Measurements from ENCODE around the gene BANP. TPM values are rescaled to one million over a fixed set of nuclear protein-coding genes. Genes with fewer than 3 reads are reported as not detected.

BANP gene
- total RNA-seq, 1 experiment from 2014 or later = 34.5 TPM

DNA sequence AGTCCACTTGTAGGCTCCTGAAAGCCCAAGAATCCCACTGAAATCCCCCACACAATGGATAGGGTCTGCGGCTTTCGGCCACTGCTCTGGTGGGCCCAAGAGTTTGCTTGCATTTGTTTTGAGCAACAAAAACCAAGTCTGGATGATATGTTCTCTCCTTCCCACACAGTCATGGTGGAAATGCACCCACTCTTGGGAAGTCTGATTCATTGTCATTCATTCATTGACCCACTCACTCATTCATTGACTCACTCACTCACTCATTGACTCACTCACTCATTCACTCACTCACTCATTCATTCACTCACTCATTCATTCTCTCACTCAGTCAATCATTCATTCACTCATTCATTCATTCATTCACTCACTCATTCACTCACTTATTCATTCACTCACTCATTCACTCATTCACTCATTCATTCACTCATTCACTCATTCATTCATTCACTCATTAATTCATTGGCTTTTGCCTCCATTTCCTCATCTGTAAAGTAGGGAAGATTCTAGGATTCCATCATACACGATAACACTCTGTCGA, 12.8 kb upstream of the BANP start (continued):
- TF ChIP-seq, protein P1, sequence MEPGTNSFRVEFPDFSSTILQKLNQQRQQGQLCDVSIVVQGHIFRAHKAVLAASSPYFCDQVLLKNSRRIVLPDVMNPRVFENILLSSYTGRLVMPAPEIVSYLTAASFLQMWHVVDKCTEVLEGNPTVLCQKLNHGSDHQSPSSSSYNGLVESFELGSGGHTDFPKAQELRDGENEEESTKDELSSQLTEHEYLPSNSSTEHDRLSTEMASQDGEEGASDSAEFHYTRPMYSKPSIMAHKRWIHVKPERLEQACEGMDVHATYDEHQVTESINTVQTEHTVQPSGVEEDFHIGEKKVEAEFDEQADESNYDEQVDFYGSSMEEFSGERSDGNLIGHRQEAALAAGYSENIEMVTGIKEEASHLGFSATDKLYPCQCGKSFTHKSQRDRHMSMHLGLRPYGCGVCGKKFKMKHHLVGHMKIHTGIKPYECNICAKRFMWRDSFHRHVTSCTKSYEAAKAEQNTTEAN (CRISPR knock-in tag; IDR thresholded peaks at IDR 0.05) = no peak
- TF ChIP-seq JUN (CRISPR knock-in tag; IDR thresholded peaks at IDR 0.05) = no peak
- TF ChIP-seq SOX15 (CRISPR knock-in tag; IDR thresholded peaks at IDR 0.05) = no peak
- no peak for TF ChIP-seq IRF2 (CRISPR knock-in tag; IDR thresholded peaks at IDR 0.05; ENCODE audit: borderline replicate concordance, low read depth)

DNA sequence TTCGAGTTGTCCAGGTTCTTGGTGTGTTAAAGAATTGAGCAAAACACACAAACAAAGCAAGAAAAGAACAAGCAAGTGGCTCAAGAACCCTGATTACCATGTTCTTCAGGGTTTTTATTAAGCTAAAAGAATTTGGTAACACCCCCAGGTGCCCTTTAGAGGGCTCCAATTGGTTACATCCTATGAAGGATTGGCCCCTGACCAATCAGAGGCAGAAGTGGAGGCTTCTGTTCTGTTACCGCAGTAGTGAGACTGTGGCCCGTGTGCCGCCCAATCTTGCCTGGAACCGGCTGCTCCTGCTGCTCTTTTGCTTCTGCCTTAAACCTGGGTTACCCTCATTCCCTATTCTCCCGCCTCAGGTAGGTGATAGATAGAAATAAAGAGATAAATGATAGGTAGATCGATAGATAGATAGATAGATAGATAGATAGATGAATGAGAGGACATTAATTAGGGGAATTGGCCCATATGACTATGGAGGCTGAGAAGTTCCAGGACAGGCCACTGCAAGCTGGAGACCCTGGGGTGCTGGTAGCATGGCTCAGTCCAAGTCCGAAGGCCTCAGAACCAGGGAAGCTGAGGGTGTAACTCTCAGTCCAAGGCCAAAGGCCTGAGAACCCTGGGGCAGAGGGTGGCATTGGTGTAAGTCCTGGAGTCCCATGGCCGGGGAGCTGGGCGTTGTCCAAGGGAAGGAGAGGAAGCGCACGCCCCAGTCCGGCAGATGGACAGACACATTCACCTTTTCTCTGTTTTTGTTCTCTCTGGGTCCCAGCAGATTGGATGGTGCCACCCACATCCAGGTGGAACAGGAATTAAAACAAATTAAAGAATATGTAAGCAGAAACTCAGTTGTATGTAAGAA, 11.4 kb upstream of the BANP start:
- ChIA-PET POLR2A (no interaction called here), CTCF (interaction anchor here (0.7 kb wide), 1 partner anchor 13 kb away, joined by 4 read pairs; no protein-coding TSS in a partner anchor)
- Mint-ChIP-seq H3K4me1 (peaks cover 1% of the 10 kb centered on the region), H3K4me3 (no peak overlapping the region), H3K27me3 (ENCODE audit: low read depth) (no peaks in the 10 kb centered on the region), H3K27ac (no peak overlapping the region), H3K36me3 (no peaks in the 10 kb centered on the region), H3K9me3 (peaks cover 9% of the 10 kb centered on the region)
- DNase-seq (ENCODE audit: low spot score) (no peak), ATAC-seq (peak; percentile 90)
- TF ChIP-seq, protein P2, sequence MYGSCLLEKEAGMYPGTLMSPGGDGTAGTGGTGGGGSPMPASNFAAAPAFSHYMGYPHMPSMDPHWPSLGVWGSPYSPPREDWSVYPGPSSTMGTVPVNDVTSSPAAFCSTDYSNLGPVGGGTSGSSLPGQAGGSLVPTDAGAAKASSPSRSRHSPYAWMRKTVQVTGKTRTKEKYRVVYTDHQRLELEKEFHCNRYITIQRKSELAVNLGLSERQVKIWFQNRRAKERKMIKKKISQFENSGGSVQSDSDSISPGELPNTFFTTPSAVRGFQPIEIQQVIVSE (CRISPR knock-in tag; IDR thresholded peaks at IDR 0.05; ENCODE audit: borderline replicate concordance) = no peak
- TF ChIP-seq NFYB (CRISPR knock-in tag; conservative IDR thresholded peaks at IDR 0.05; ENCODE audit: low read depth) = peak; percentile 69

DNA sequence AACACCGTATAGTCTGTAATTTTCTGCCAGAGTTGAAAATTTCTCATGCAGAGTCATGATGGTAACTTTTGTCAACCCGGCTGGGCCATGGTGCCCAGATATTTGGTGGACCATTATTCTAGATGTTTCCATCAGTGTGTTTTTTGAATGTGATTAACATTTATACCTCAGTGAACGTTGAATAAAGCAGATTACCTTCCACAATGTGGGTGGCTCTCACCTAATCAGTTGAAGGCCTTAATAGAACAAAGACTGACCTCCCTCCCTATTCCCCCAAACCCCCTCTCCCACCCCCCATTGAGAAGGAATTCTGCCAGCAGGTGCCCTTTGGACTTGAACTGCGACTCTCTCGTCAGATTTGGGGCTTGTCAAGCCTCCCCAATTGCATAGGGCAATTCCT, 8.6 kb upstream of the BANP start:
- H3K9me3 Mint-ChIP-seq = peaks cover 9% of the 10 kb centered on the region

More for the DNA sequence above, 8.6 kb upstream of the BANP start:
- Mint-ChIP-seq H3K27ac (no peak overlapping the region), H3K27me3 (ENCODE audit: low read depth) (no peaks in the 10 kb centered on the region), H3K4me3 (no peak overlapping the region), H3K36me3 (no peaks in the 10 kb centered on the region), H3K4me1 (peaks cover 22% of the 10 kb centered on the region)
- ChIA-PET CTCF (no interaction called here), POLR2A (no interaction called here)
- no peak for ATAC-seq
- DNase-seq (ENCODE audit: low spot score) = no peak
- TF ChIP-seq JUN (CRISPR knock-in tag; IDR thresholded peaks at IDR 0.05) (no peak), ZNF232 (CRISPR knock-in tag; IDR thresholded peaks at IDR 0.05) (no peak), GRHL2 (CRISPR knock-in tag; IDR thresholded peaks at IDR 0.05; ENCODE audit: insufficient replicate concordance, severe bottlenecking) (no peak), ATF1 (CRISPR knock-in tag; IDR thresholded peaks at IDR 0.05) (no peak), CREB1 (CRISPR knock-in tag; IDR thresholded peaks at IDR 0.05) (no peak), SP1 (CRISPR knock-in tag; conservative IDR thresholded peaks at IDR 0.05) (no peak), ZNF423 (CRISPR knock-in tag; IDR thresholded peaks at IDR 0.05) (no peak)
- TF ChIP-seq, protein P3, sequence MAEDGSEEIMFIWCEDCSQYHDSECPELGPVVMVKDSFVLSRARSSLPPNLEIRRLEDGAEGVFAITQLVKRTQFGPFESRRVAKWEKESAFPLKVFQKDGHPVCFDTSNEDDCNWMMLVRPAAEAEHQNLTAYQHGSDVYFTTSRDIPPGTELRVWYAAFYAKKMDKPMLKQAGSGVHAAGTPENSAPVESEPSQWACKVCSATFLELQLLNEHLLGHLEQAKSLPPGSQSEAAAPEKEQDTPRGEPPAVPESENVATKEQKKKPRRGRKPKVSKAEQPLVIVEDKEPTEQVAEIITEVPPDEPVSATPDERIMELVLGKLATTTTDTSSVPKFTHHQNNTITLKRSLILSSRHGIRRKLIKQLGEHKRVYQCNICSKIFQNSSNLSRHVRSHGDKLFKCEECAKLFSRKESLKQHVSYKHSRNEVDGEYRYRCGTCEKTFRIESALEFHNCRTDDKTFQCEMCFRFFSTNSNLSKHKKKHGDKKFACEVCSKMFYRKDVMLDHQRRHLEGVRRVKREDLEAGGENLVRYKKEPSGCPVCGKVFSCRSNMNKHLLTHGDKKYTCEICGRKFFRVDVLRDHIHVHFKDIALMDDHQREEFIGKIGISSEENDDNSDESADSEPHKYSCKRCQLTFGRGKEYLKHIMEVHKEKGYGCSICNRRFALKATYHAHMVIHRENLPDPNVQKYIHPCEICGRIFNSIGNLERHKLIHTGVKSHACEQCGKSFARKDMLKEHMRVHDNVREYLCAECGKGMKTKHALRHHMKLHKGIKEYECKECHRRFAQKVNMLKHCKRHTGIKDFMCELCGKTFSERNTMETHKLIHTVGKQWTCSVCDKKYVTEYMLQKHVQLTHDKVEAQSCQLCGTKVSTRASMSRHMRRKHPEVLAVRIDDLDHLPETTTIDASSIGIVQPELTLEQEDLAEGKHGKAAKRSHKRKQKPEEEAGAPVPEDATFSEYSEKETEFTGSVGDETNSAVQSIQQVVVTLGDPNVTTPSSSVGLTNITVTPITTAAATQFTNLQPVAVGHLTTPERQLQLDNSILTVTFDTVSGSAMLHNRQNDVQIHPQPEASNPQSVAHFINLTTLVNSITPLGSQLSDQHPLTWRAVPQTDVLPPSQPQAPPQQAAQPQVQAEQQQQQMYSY (CRISPR knock-in tag; IDR thresholded peaks at IDR 0.05) = no peak
- TF ChIP-seq, protein P4, sequence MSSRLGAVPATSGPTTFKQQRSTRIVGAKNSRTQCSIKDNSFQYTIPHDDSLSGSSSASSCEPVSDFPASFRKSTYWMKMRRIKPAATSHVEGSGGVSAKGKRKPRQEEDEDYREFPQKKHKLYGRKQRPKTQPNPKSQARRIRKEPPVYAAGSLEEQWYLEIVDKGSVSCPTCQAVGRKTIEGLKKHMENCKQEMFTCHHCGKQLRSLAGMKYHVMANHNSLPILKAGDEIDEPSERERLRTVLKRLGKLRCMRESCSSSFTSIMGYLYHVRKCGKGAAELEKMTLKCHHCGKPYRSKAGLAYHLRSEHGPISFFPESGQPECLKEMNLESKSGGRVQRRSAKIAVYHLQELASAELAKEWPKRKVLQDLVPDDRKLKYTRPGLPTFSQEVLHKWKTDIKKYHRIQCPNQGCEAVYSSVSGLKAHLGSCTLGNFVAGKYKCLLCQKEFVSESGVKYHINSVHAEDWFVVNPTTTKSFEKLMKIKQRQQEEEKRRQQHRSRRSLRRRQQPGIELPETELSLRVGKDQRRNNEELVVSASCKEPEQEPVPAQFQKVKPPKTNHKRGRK (CRISPR knock-in tag; IDR thresholded peaks at IDR 0.05; ENCODE audit: borderline replicate concordance) = no peak
- TF ChIP-seq, protein P5, sequence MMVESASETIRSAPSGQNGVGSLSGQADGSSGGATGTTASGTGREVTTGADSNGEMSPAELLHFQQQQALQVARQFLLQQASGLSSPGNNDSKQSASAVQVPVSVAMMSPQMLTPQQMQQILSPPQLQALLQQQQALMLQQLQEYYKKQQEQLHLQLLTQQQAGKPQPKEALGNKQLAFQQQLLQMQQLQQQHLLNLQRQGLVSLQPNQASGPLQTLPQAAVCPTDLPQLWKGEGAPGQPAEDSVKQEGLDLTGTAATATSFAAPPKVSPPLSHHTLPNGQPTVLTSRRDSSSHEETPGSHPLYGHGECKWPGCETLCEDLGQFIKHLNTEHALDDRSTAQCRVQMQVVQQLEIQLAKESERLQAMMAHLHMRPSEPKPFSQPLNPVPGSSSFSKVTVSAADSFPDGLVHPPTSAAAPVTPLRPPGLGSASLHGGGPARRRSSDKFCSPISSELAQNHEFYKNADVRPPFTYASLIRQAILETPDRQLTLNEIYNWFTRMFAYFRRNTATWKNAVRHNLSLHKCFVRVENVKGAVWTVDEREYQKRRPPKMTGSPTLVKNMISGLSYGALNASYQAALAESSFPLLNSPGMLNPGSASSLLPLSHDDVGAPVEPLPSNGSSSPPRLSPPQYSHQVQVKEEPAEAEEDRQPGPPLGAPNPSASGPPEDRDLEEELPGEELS (CRISPR knock-in tag; IDR thresholded peaks at IDR 0.05) = no peak
- TF ChIP-seq, protein P6, sequence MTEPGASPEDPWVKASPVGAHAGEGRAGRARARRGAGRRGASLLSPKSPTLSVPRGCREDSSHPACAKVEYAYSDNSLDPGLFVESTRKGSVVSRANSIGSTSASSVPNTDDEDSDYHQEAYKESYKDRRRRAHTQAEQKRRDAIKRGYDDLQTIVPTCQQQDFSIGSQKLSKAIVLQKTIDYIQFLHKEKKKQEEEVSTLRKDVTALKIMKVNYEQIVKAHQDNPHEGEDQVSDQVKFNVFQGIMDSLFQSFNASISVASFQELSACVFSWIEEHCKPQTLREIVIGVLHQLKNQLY (CRISPR knock-in tag; IDR thresholded peaks at IDR 0.05) = no peak

Data from WTC11 (cell line).